GM23248 (cell line): Measurements from ENCODE around the gene ATP6V0E1.

Experiments used
- EZH2 ChIP-seq: fragments of 200-600 bp; sonication (generic); IDR thresholded peaks from 2 replicates; pipeline ENCODE4 v1.6.1; 2018; ENCODE audit warnings: antibody characterized with exemption, mild to moderate bottlenecking; ENCODE audit not compliant: insufficient read depth, poor library complexity, severe bottlenecking
- EZH2phosphoT487 ChIP-seq: fragments of 200-600 bp; sonication (generic); IDR thresholded peaks from 2 replicates; pipeline ENCODE4 v1.6.1; 2018; ENCODE audit warnings: antibody characterized with exemption, moderate library complexity, mild to moderate bottlenecking, low read depth; ENCODE audit not compliant: insufficient read depth

DNA sequence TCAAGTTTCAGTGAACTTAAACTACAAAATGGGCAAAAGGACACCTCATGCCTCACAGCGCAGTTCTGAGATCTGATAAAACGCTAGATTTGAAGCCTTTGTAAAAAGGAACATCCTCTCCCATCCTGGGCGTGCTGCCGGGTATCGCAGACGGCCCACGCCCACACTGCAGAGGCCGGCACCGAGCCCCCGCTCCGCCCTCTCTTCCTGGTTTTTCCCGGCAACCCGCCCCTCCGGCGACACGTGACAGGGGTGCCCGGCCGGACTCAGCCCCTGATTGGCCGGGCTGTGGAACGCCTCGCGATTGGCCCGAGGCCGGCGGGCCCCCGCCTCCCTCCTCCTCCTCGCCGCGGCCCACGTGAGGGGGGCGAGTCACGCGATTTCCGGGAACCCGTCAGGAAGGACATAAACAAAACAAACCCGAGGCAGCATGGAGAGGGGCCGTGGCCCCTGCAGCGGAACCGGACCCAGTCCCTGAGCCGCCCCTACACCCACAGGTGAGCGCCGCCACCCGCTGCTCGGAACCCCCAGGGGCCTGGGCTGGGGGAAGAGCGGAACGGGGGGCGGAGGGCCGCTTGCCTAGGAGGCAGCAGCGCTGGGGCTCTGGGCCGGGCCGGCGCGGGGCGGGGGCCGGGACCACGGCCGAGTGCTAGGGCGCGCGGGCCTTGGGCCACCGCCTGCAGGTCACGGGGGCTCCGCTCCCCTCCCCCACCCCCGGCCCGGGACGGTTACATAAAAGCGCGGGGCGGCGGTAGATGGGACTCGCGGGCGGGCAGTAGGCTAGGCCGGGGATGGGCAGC, 72.6 kb downstream of the ATP6V0E1 start, which contains the start of gene CREBRF:
- no peak for TF ChIP-seq EZH2
- TF ChIP-seq EZH2phosphoT487: no peak
